SK-N-SH (cell line): Measurements from ENCODE around the gene BLOC1S3. TPM values are rescaled to one million over a fixed set of nuclear protein-coding genes. Genes with fewer than 3 reads are reported as not detected.
A peak's percentile ranks its signal among the peaks of the same experiment; 100 is the strongest.

Experiments used
- CTCF ChIA-PET: fragments of 300-600, 350-600 bp; formaldehyde crosslinking; extraction: SDS; loops from one replicate; lab custom pipeline; 2021; lab: Yijun Ruan, JAX
- POLR2A ChIA-PET: fragments of 350-600 bp; sonication (Branson Sonifier 250); formaldehyde crosslinking; extraction: SDS; loops from one replicate; lab custom pipeline; 2020; ENCODE audit warnings: antibody characterized with exemption, inconsistent platforms; lab: Yijun Ruan, JAX
- DNase-seq: peaks from one replicate; pipeline ENCODE4 v3.0.0; 2012
- H2AFZ ChIP-seq: fragments of 200-600 bp; sonication (generic); 2 replicates; pipeline ENCODE4 v1.8.1; 2016; ENCODE audit warnings: antibody characterized with exemption, mild to moderate bottlenecking, low read depth
- H3F3A ChIP-seq: fragments of 200-600 bp; sonication (generic); replicated peaks from 2 replicates; pipeline ENCODE3; 2016; ENCODE audit warnings: antibody characterized with exemption, mild to moderate bottlenecking; ENCODE audit not compliant: insufficient read depth
- H3K27ac ChIP-seq, 2 experiments: fragments of 200-500 bp in 1 of 2; fragments of 200-600 bp in 1 of 2; sonication (Bioruptor generic) in 1 of 2; sonication (generic), shearing (Covaris generic) in 1 of 2; 2 replicates each; pipeline versions ENCODE4 v1.5.1 to v1.6.1; 2014 to 2016; ENCODE audit warnings: low read depth in 2 of 2, inconsistent platforms in 1 of 2, low read length in 1 of 2, mild to moderate bottlenecking in 1 of 2, mixed read lengths in 1 of 2
- H3K27me3 ChIP-seq: fragments of 200-600 bp; sonication (generic), shearing (Covaris generic); 2 replicates; pipeline ENCODE4 v1.6.1; 2016; ENCODE audit warnings: mixed run types; ENCODE audit not compliant: insufficient read depth
- H3K36me3 ChIP-seq, 2 experiments: fragments of 200-500 bp in 1 of 2; fragments of 200-600 bp in 1 of 2; sonication (Bioruptor generic) in 1 of 2; sonication (generic) in 1 of 2; replicated peaks in 1 of 2; 2 replicates each; pipeline versions ENCODE3 to v1.5.1; 2014 to 2016; ENCODE audit warnings: low read length in 1 of 2, mild to moderate bottlenecking in 1 of 2; ENCODE audit not compliant: insufficient read depth in 2 of 2, control insufficient read depth in 1 of 2
- H3K4me1 ChIP-seq, 2 experiments: fragments of 200-500 bp in 1 of 2; fragments of 200-600 bp in 1 of 2; sonication (Bioruptor generic) in 1 of 2; sonication (generic), shearing (Covaris generic) in 1 of 2; 2 replicates each; pipeline versions ENCODE4 v1.5.1 to v1.6.1; 2014 to 2016; ENCODE audit warnings: low read depth in 1 of 2, low read length in 1 of 2, mixed run types in 1 of 2; ENCODE audit not compliant: insufficient read depth in 2 of 2, control insufficient read depth in 1 of 2
- H3K4me2 ChIP-seq: fragments of 200-600 bp; sonication (generic), shearing (Covaris generic); 2 replicates; pipeline ENCODE4 v1.6.1; 2017; ENCODE audit warnings: mixed run types
- H3K4me3 ChIP-seq, 2 experiments: fragments of 200-500 bp in 1 of 2; fragments of 200-600 bp in 1 of 2; sonication (Bioruptor generic) in 1 of 2; sonication (generic), shearing (Covaris generic) in 1 of 2; 2 replicates each; pipeline versions ENCODE4 v1.5.1 to v1.8.1; 2014 to 2016; ENCODE audit warnings: low read depth in 2 of 2, inconsistent platforms in 1 of 2, low read length in 1 of 2, mild to moderate bottlenecking in 1 of 2, mixed read lengths in 1 of 2, moderate library complexity in 1 of 2
- H3K79me2 ChIP-seq: fragments of 200-600 bp; sonication (generic); 2 replicates; pipeline ENCODE4 v1.8.1; 2017; ENCODE audit warnings: mild to moderate bottlenecking; ENCODE audit not compliant: insufficient read depth
- H3K9ac ChIP-seq: fragments of 200-600 bp; sonication (generic); 2 replicates; pipeline ENCODE4 v1.6.1; 2017; ENCODE audit warnings: mixed run types
- H3K9me2 ChIP-seq: fragments of 200-600 bp; sonication (generic); 2 replicates; pipeline ENCODE4 v1.6.1; 2017; ENCODE audit warnings: mixed run types
- H3K9me3 ChIP-seq: fragments of 200-600 bp; sonication (generic); 2 replicates; pipeline ENCODE4 v1.6.1; 2017; ENCODE audit warnings: mixed run types, mild to moderate bottlenecking, moderate library complexity
- H4K20me1 ChIP-seq: fragments of 200-600 bp; sonication (generic); 2 replicates; pipeline ENCODE4 v1.6.1; 2017; ENCODE audit warnings: mild to moderate bottlenecking, mixed run types; ENCODE audit not compliant: insufficient read depth
- CHD2 ChIP-seq: fragments of 150-350 bp; IDR thresholded peaks from 2 replicates; pipeline ENCODE4 v1.6.1; 2018; ENCODE audit warnings: low read length; ENCODE audit not compliant: partially characterized antibody
- CTCF ChIP-seq: fragments of 200-600 bp; sonication (generic); IDR thresholded peaks from 2 replicates; pipeline ENCODE4 v1.6.1; 2017; ENCODE audit warnings: antibody characterized with exemption, mild to moderate bottlenecking, moderate library complexity
- EP300 ChIP-seq, 2 experiments: IDR thresholded peaks; 2 replicates each; pipeline versions ENCODE4 v1.4.0 to v1.6.1; 2012; ENCODE audit warnings: borderline replicate concordance in 1 of 2, low read depth in 1 of 2, low read length in 1 of 2
- EZH2phosphoT487 ChIP-seq: fragments of 200-600 bp; sonication (generic); IDR thresholded peaks from 2 replicates; pipeline ENCODE4 v1.6.1; 2017; ENCODE audit warnings: low read depth, mixed run types, mild to moderate bottlenecking, antibody characterized with exemption, moderate library complexity, borderline replicate concordance
- MAX ChIP-seq: IDR thresholded peaks from 2 replicates; pipeline ENCODE4 v1.4.0; 2012; ENCODE audit warnings: low read depth
- MEF2A ChIP-seq: IDR thresholded peaks from 2 replicates; pipeline ENCODE4 v1.4.0; 2012; ENCODE audit warnings: low read depth, borderline replicate concordance
- MXI1 ChIP-seq: IDR thresholded peaks from 2 replicates; pipeline ENCODE4 v1.6.1; 2012; ENCODE audit warnings: mild to moderate bottlenecking, low read depth, low read length, improper control_type of control experiment
- WGBS: methylation state at CpG from one replicate; pipeline ENCODE4 v1.1.6; 2017; ENCODE audit warnings: low lambda C conversion rate; 5-methylcytosine and 5-hydroxymethylcytosine counted together
- polyA plus RNA-seq, 3 experiments: library from polyadenylated mRNA; depleted of rRNA; stranded (reverse); fragments of >200 nt; gene quantifications; 2 replicates each; pipeline ENCODE4 v1.2.3, GENCODE V29; 2012

The BLOC1S3 gene
- polyA plus RNA-seq, 1 of the 3 experiments (the other 2 are of a cell fraction): 3.0 TPM

- POLR2A ChIA-PET: no interaction called here
- Histone ChIP-seq H3F3A (no peaks in the 10 kb centered on the region), H3K36me3 (no peaks in the 10 kb centered on the region), H3K9ac (no peak overlapping the region), H4K20me1 (no peaks in the 10 kb centered on the region), H3K27me3 (no peaks in the 10 kb centered on the region; the same call in 1 of the 2 replicates), H2AFZ (no peak overlapping the region), H3K4me1 (peaks cover 0 to 17% of the 10 kb centered on the region in 2 experiments; a peak in 1 of 4 replicates), H3K4me3 (peak overlapping the region in 1 of 2 experiments; percentile 13; a peak in 1 of 4 replicates), H3K79me2 (no peaks in the 10 kb centered on the region), H3K9me3 (no peaks in the 10 kb centered on the region), H3K9me2 (no peaks in the 10 kb centered on the region), H3K27ac (no peak overlapping the region), H3K4me2 (peak overlapping the region; percentile 37; the same call in 1 of the 2 replicates)
- CTCF ChIA-PET: interaction anchor here (0.8 to 4.1 kb wide), 12 partner anchors 9 to 187 kb away, joined by 3 to 21 read pairs (median 4); no protein-coding TSS in a partner anchor
- TF ChIP-seq CHD2 (peak; percentile 25), EP300 (IDR thresholded peaks at IDR 0.05; ENCODE audit: borderline replicate concordance in 1 of 2, low read depth in 1 of 2, low read length in 1 of 2) (no peak), CTCF (peak; percentile 21)
- WGBS: 40% methylated on average over 72 of the region's 91 CpGs
- DNase-seq: peak; percentile 80
These were observed 25.9 kb upstream of the BLOC1S3 start for GRCh38 chr19:45152504-45153338.

DNA sequence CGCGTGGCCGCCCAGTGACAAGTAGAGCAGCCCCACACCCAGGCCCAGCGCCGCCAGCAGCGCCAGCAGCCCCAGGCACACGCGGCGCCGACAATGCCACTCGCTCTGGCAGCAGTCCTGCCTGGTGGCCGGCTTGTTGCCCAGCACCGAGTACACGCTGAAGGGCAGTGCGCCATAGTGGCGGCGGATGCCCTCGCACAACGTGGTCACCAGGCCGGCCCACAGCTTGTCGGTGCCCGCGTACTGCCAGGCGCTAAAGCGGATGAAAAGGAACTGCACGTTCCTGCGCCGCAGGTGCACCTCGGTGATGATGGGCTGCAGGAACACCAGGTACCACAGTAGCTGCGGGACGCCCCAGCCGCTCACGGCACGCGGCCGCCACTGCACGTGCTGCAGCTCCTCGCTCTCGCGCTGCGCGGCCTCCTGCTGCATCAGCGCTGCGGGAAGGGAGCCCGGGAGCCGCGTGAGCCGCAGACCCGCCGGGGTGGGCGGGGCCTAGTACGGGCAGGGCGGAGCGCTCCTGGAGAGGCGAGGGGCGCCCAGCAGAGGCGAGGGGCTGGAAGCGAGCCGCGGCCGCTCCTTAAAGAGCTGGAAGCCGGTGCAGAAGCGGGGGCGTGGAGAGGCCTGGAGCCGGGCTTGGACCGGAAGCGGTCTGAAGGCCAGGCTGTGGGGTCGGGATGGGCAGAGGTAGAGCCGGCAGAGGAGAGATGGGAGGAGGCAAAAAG lies 25.1 kb upstream of the BLOC1S3 start:
- H3K27ac ChIP-seq: no peak overlapping the region
- H3K9ac ChIP-seq: no peak overlapping the region
- H2AFZ ChIP-seq: no peak overlapping the region

More for the DNA sequence above, 25.1 kb upstream of the BLOC1S3 start:
- DNase-seq: peak; percentile 91
- peaks cover 0 to 17% of the 10 kb centered on the region in 2 experiments; a peak in 1 of 4 replicates for H3K4me1 ChIP-seq
- H3K9me3 ChIP-seq: no peaks in the 10 kb centered on the region
- H3F3A ChIP-seq: no peaks in the 10 kb centered on the region
- no peaks in the 10 kb centered on the region for H3K36me3 ChIP-seq
- no peaks in the 10 kb centered on the region; the same call in 1 of the 2 replicates for H3K27me3 ChIP-seq
- no peak overlapping the region for H3K4me2 ChIP-seq
- WGBS: 23% methylated on average over 21 of the region's 69 CpGs
- H3K79me2 ChIP-seq: no peaks in the 10 kb centered on the region
- CTCF ChIA-PET: interaction anchor here (0.8 to 4.1 kb wide), 8 partner anchors 9 to 186 kb away, joined by 3 to 21 read pairs (median 5); no protein-coding TSS in a partner anchor
- no peaks in the 10 kb centered on the region for H4K20me1 ChIP-seq
- H3K4me3 ChIP-seq: peak overlapping the region in 1 of 2 experiments; percentile 21; a peak in 1 of 4 replicates
- POLR2A ChIA-PET: interaction anchor here (1.0 kb wide), 1 partner anchor 16 kb away, joined by 3 read pairs; no protein-coding TSS in a partner anchor
- H3K9me2 ChIP-seq: no peaks in the 10 kb centered on the region
- TF ChIP-seq MAX: peak; percentile 53; the same call in 1 of the 2 replicates
- TF ChIP-seq EZH2phosphoT487: no peak
- TF ChIP-seq MXI1: 0 out of 2 replicates have a peak, but pooled peaks have one; percentile 42
- no peak for TF ChIP-seq MEF2A
